HuH-7.5 (cell line): ENCODE measurements around the gene C9orf78.
"Not testable (repeated sequence)": the region's sequence is repeated elsewhere in the genome, so short reads cannot be mapped to it uniquely, and the experiment has no call there.

Experiments
- DNase-seq: peaks from one replicate; pipeline ENCODE4 v3.0.0; 2011; ENCODE audit warnings: low spot score

C9orf78 gene

GRCh38 chr9:129810116-129810515 is 25.0 kb downstream of the C9orf78 start:
- DNase-seq: no peak

DNA sequence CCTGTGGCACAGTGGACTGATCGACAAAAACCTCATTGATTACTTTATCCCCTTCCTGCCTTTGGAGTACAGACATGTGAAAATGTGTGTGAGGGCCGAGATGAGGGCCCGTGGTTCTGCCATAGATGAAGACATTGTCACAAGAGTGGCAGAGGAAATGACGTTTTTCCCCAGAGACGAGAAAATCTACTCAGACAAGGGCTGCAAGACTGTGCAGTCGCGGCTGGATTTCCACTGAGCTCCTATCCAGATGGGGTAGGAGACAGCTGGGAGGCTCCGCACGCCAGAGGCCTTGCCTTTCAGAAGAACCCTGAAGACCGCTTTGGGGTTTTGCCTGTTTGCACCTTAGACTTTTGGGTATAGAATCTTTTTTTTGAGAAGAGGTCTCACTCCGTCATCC is 25.7 kb downstream of the C9orf78 start:
- DNase-seq: no peak

DNA sequence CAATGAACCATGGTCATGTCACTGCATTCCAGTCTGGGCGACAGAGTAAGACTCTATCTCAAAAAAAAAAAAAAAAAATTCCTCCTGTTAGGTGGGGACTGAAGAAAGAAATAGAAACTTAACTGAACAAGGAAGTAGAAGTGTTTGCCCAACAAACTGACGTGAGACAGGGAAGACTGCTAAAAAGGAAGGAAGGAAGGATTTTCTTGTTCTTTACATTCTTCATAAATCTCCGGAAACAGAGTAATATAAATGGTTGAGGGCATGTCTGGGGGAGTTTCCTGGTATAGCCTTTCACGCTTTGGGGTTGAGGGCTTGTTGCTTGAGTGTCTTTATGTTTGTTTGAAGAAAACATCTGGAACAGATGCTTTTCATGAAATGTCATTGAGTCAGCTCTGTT is 29.0 kb downstream of the C9orf78 start:
- DNase-seq: no peak

DNA sequence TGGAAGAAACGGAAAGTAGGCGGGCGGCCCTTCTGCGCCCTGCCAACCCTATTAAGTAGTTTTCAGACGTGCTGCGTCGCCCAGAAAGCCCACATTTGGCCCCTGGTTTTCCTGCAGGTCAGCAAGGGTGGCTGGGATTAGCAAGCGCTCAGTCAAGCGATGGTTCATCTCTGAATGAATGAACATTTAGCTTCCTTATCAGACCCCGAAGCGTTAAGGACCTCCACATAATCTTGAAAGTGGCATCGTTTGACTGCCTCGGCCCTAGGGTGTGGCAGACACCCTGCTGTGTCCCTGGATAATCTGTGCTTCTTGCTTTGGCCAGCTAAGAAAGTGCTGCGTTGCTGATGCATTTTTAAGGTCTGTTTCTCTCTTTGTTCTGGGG is 31.4 kb downstream of the C9orf78 start:
- no peak for DNase-seq

- DNase-seq: peak; percentile 71
Measured at GRCh38 chr9:129802833-129803675, 32.0 kb downstream of the C9orf78 start, which contains the start of gene TOR1B. Gene TOR1B (plus strand): TSS chr9:129803184. CDS start chr9:129803213, 29 bp downstream.

DNA sequence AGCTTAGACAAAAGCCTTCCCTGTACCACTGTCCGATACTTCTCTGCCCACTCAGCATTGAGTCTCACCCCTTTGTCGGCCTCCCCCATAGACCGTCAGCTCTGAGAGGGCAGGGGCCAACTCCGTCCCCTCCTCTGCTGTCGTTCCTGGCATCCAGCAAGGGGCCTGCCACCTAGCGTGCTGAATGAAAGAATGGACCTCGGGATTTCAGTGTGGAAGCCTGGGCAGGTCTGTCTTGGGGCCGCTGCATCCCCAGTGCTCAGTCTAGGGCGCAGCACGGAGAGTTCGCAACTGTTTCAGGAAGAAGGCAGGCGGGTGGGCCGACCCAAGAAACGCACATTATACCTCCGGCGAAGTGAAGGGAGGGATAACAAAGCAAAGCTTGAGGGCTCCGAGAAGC is 33.6 kb downstream of the C9orf78 start:
- no peak for DNase-seq

- DNase-seq: no peak
Measured at GRCh38 chr9:129798973-129799372, 36.1 kb downstream of the C9orf78 start.

GRCh38 chr9:129796029-129796428 is 39.0 kb downstream of the C9orf78 start:
- DNase-seq: not testable (repeated sequence)

GRCh38 chr9:129794549-129794948 is 40.5 kb downstream of the C9orf78 start:
- no peak for DNase-seq

DNA sequence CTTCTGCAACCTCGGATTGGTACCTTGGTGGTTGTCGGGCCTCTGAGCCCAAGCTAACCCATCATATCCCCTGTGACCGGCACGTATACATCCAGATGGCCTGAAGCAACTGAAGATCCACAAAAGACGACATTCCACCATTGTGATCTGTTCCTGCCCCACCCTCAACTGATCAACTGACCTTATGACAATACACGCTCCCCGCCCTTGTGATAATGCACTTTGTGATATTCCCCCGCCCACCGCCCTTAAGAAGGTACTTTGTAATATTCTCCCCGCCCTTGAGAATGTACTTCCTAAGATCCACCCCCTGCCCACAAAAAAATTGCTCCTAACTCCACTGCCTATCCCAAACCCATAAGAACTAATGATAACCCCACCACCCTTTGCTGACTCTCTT is 48.6 kb downstream of the C9orf78 start:
- no peak for DNase-seq

GRCh38 chr9:129785866-129786265 is 49.2 kb downstream of the C9orf78 start:
- no peak for DNase-seq

- not testable (repeated sequence) for DNase-seq
Measured at GRCh38 chr9:129784970-129785369, 50.1 kb downstream of the C9orf78 start.

DNA sequence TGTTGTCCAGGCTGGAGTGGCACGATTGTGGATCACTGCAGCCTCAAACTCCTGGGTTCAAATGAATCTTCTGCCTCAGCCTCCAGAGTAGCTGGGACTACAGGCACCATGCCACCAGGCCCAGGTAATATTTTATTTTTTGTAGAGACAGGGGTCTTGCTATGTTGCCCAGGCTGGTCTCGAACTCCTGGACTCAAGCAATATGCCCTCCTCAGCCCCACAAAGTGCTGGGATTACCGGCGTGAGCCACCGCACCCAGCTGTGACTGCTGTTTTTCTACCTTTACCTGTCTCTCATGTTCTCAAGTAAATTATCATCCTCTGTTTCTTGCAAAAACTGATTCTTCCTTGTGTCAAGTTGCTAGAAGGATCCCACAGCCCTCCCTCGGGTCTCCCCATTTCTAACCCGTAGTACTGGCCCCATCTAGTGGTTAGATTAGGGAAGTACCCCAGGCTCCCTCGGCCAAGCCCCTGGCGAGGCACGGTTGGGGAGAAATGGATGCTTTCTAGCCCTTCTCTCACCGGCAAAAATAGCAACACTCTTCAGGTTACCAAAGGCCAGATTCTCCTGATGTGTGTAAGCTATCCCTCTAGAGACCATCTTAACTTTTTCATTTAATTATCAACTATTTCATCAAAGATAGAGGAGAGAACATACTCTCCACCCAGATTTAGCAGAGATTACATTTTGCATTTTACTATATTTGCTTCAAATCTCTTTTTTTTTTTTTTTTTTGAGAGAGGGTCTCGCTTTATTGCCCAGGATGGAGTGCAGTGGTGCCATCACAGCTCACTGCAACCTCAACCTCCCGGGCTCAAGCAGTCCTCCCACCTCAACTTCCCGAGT is 51.3 kb downstream of the C9orf78 start:
- DNase-seq: peak; percentile 86

DNA sequence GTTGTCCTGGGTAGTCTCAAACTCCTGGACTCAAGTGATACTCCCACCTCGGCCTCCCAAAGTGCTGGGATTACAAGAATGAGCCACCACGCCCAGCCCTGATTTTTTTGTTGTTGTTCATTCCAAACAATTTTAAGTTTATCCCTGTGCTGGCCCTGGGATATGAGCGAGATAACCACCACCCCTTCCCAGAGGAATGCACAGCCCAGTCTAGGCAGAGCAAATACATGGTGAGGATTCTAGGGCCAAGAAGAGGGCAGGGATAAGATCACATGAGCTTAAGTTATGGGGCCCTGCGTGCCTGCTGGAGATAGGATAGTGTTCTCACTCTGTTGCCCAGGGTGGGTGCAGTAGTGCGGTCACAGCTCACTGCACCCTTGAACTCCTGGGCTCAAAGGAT is 53.1 kb downstream of the C9orf78 start:
- DNase-seq: no peak

GRCh38 chr9:129781131-129781530 is 53.9 kb downstream of the C9orf78 start:
- no peak for DNase-seq

- DNase-seq: no peak
Measured at GRCh38 chr9:129779560-129780190, 55.4 kb downstream of the C9orf78 start.

GRCh38 chr9:129778469-129778868 is 56.6 kb downstream of the C9orf78 start:
- no peak for DNase-seq

GRCh38 chr9:129777769-129778130 is 57.3 kb downstream of the C9orf78 start:
- no peak for DNase-seq
